Measurements from ENCODE around the gene CASK. TPM values are rescaled to one million over a fixed set of nuclear protein-coding genes. Genes with fewer than 3 reads are reported as not detected.

CASK gene
- total RNA-seq, 1 donor from 2014 or later, result 43.0 TPM

DNA sequence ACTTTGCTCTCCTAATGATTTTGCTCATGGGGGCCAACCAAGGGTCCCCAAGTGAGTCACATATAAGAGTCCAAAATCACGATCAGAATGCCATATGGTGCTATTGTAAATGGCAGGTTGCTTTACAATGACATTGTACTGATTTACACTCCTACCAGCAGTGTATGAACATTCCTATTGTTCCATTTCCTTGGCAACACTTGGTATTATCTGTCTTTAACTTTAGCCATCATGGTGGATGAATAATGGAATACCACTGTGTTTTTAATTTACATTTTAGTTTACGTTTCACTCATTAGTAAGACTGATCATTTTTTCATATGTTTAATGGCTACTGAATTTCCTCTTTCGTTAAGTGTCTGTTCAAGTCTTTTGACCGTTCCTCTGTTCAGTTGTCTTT is 379.7 kb downstream of the CASK start:
- DNase-seq (ENCODE audit: extremely low spot score, unreplicated experiment), result no peak
- Mint-ChIP-seq H3K4me1 (ENCODE audit: unreplicated experiment) (peaks cover 19% of the 10 kb centered on the region), H3K27me3 (ENCODE audit: unreplicated experiment) (no peaks in the 10 kb centered on the region), H3K9me3 (ENCODE audit: unreplicated experiment) (peaks cover 9% of the 10 kb centered on the region), H3K4me3 (ENCODE audit: unreplicated experiment) (no peak overlapping the region), H3K27ac (ENCODE audit: unreplicated experiment) (no peak overlapping the region), H3K36me3 (ENCODE audit: unreplicated experiment) (peaks cover 1% of the 10 kb centered on the region)
- TF ChIP-seq, protein P1, sequence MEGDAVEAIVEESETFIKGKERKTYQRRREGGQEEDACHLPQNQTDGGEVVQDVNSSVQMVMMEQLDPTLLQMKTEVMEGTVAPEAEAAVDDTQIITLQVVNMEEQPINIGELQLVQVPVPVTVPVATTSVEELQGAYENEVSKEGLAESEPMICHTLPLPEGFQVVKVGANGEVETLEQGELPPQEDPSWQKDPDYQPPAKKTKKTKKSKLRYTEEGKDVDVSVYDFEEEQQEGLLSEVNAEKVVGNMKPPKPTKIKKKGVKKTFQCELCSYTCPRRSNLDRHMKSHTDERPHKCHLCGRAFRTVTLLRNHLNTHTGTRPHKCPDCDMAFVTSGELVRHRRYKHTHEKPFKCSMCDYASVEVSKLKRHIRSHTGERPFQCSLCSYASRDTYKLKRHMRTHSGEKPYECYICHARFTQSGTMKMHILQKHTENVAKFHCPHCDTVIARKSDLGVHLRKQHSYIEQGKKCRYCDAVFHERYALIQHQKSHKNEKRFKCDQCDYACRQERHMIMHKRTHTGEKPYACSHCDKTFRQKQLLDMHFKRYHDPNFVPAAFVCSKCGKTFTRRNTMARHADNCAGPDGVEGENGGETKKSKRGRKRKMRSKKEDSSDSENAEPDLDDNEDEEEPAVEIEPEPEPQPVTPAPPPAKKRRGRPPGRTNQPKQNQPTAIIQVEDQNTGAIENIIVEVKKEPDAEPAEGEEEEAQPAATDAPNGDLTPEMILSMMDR (IDR thresholded peaks at IDR 0.05), result no peak

DNA sequence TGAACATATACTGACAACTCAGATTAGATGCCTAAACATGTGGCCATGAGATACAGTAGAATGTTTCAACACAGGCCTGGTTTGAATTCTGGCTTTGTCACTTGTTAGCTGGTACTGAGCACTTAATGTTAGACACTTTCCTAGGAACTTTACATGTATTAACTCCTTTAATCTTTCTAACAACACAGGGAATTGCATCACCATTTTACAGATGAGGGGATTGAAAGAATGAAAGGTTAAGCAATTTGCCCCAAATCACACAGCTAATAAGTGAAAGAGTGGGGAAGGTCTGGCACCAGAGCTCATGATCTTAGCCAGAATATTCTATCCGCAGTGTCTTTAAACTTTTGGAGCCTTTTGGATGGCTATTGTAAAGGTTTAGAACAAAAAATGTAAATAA is 380.3 kb downstream of the CASK start:
- Mint-ChIP-seq H3K4me1 (ENCODE audit: unreplicated experiment) (peaks cover 26% of the 10 kb centered on the region), H3K27me3 (ENCODE audit: unreplicated experiment) (no peaks in the 10 kb centered on the region), H3K9me3 (ENCODE audit: unreplicated experiment) (peaks cover 9% of the 10 kb centered on the region), H3K4me3 (ENCODE audit: unreplicated experiment) (no peak overlapping the region), H3K27ac (ENCODE audit: unreplicated experiment) (no peak overlapping the region), H3K36me3 (ENCODE audit: unreplicated experiment) (peaks cover 1% of the 10 kb centered on the region)
- DNase-seq (ENCODE audit: extremely low spot score, unreplicated experiment), result no peak
- TF ChIP-seq, protein P1 (IDR thresholded peaks at IDR 0.05), result no peak

DNA sequence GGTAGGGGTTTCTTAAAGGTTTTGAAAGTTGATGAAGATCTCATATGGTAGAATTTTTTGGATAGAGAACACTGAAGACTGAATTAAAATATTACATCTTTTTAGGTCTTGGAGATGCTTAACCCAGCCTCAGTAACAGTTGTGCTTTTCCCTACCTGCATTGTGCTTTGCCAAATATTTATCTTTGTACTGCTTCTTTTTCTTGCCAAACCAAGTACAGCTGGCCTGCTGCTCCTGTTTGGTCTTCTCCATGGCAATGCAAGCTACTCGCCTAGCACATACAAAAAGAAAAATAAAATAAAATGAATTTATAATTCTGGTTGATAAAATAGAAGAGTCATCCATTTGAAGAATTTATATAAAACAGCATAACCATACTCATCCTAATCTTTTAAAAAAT is 380.8 kb downstream of the CASK start:
- H3K4me3 Mint-ChIP-seq (ENCODE audit: unreplicated experiment), result no peak overlapping the region
- peaks cover 9% of the 10 kb centered on the region for H3K9me3 Mint-ChIP-seq (ENCODE audit: unreplicated experiment)
- no peak for DNase-seq (ENCODE audit: extremely low spot score, unreplicated experiment)
- H3K27me3 Mint-ChIP-seq (ENCODE audit: unreplicated experiment), result no peaks in the 10 kb centered on the region
- H3K27ac Mint-ChIP-seq (ENCODE audit: unreplicated experiment), result no peak overlapping the region
- H3K4me1 Mint-ChIP-seq (ENCODE audit: unreplicated experiment), result peaks cover 26% of the 10 kb centered on the region
- TF ChIP-seq, protein P1 (IDR thresholded peaks at IDR 0.05), result no peak
- peaks cover 1% of the 10 kb centered on the region for H3K36me3 Mint-ChIP-seq (ENCODE audit: unreplicated experiment)

DNA sequence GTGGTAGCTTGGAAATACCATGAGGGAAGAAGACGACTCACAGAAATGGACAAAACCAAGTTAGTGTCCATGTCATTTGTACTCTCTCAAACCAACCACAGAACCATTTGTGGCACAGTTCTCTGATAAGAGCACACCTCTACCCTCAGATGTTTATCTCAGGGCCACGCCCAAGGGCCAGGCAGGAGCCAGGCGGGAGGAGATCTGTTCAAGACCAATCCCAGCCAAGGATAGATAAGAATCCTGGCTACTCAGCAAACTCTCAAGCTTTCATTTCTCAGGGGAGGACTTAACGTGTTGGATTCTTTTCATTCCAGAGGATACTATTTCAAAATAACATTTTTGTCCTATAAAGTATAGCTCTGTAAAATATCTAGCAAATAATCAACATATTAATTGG is 381.2 kb downstream of the CASK start:
- Mint-ChIP-seq H3K36me3 (ENCODE audit: unreplicated experiment) (peaks cover 1% of the 10 kb centered on the region), H3K4me3 (ENCODE audit: unreplicated experiment) (no peak overlapping the region), H3K4me1 (ENCODE audit: unreplicated experiment) (peaks cover 24% of the 10 kb centered on the region), H3K27me3 (ENCODE audit: unreplicated experiment) (no peaks in the 10 kb centered on the region), H3K27ac (ENCODE audit: unreplicated experiment) (no peak overlapping the region), H3K9me3 (ENCODE audit: unreplicated experiment) (peaks cover 9% of the 10 kb centered on the region)
- DNase-seq (ENCODE audit: extremely low spot score, unreplicated experiment), result no peak
- TF ChIP-seq, protein P1 (IDR thresholded peaks at IDR 0.05), result no peak

DNA sequence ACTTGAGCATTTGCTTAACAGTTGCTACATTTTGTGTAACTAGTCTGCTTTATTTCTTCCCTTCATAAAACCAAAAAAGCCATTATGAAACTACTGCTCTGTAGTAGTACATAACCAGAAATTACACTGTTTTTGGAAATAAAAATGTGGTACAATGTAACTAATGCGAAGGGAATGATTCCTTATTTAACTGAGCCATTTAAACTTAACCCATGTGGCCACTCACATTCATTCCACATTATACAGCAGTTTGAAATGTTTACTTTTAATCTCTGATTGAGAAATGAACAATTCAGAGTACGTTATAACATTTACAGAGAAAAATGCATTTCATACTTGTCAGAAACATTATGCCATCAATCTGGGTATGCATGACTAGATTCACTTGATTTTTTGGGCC is 382.0 kb downstream of the CASK start:
- Mint-ChIP-seq H3K4me3 (ENCODE audit: unreplicated experiment) (no peak overlapping the region), H3K9me3 (ENCODE audit: unreplicated experiment) (peaks cover 9% of the 10 kb centered on the region), H3K27me3 (ENCODE audit: unreplicated experiment) (no peaks in the 10 kb centered on the region), H3K27ac (ENCODE audit: unreplicated experiment) (peak overlapping the region; percentile 34), H3K36me3 (ENCODE audit: unreplicated experiment) (peaks cover 1% of the 10 kb centered on the region), H3K4me1 (ENCODE audit: unreplicated experiment) (peaks cover 24% of the 10 kb centered on the region)
- no peak for DNase-seq (ENCODE audit: extremely low spot score, unreplicated experiment)
- TF ChIP-seq, protein P1 (IDR thresholded peaks at IDR 0.05), result no peak
